GM15510 (cell line): ENCODE data around the gene NOL6.

Source experiments
- POLR2A ChIP-seq: IDR thresholded peaks from 3 replicates; pipeline ENCODE4 v1.6.1; 2011; ENCODE audit warnings: borderline replicate concordance; ENCODE audit not compliant: insufficient read length; ENCODE audit errors: extremely low read depth

NOL6 gene

GRCh38 chr9:33425128-33425533 lies 48.6 kb downstream of the NOL6 start:
- no peak for TF ChIP-seq POLR2A

- no peak for TF ChIP-seq POLR2A
Measured at GRCh38 chr9:33419708-33420303, 53.9 kb downstream of the NOL6 start.

- no peak for TF ChIP-seq POLR2A
Measured at GRCh38 chr9:33418090-33418489, 55.6 kb downstream of the NOL6 start.

GRCh38 chr9:33416996-33417395 lies 56.7 kb downstream of the NOL6 start:
- no peak for TF ChIP-seq POLR2A

GRCh38 chr9:33415501-33416038 lies 58.2 kb downstream of the NOL6 start:
- no peak for TF ChIP-seq POLR2A

GRCh38 chr9:33414889-33415500 lies 58.7 kb downstream of the NOL6 start:
- TF ChIP-seq POLR2A: no peak

GRCh38 chr9:33414268-33414667 lies 59.5 kb downstream of the NOL6 start:
- no peak for TF ChIP-seq POLR2A
